ENCODE results near the gene RGS5. TPM values are rescaled to one million over a fixed set of nuclear protein-coding genes. Genes with fewer than 3 reads are reported as not detected.

RGS5 gene
- total and polyA plus RNA-seq, 2 donors (not counting 3 experiments of a cell fraction or from before 2014, with no cell fraction given) = 287 to 770 TPM

DNA sequence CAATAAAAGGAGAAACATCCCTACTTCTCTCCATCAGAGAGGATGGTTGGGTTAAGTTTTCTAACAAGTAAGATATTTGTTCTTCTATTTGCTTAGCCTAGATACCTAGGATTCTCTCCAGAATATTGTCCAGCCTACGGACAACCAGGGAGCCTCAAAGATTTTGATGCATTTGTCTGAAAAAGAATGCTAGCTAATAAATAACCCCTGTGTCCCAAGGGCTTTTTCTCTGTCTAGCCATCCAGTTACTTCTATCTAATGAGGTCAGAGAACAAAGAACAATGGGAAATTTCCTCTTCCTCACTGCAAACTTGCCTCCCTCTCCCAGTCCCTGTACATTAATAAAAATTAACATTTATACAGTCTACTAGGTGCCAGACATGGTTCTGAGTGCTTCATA lies 810 bp downstream of the RGS5 start:
- ChIA-PET POLR2A (interaction anchor here (0.7 to 1.6 kb wide), 5 partner anchors 35 to 133 kb away, joined by 3 to 4 read pairs (median 3); partner anchors contain the start of genes NUF2 and RGS4), CTCF (interaction anchor here (0.9 to 2.0 kb wide), 7 partner anchors 9 to 355 kb away, joined by 3 to 11 read pairs (median 5); no protein-coding TSS in a partner anchor)
- H4K20me1 ChIP-seq (replicated peaks; ENCODE audit: control insufficient read depth, extremely low read depth, insufficient read depth, low read length) = no peaks in the 10 kb centered on the region
- no peaks in the 10 kb centered on the region for H3K9me1 ChIP-seq (replicated peaks; ENCODE audit: control insufficient read depth, extremely low read depth, insufficient read depth, low read length)
- dilution Hi-C loops (cut with MboI; ENCODE audit: extremely low pct_ligation_motif_present, low sequenced_read_pairs) (no loop called here), intact Hi-C loops (cut with micrococcal nuclease) (loop anchor here (2.0 kb wide), 1 partner anchor 119 kb away; the partner anchor contains the start of gene NUF2)
- no peaks in the 10 kb centered on the region for H3K9me3 ChIP-seq (replicated peaks; ENCODE audit: control insufficient read depth, insufficient read depth, low read length)
- peak overlapping the region; percentile 25 to 98 (median 92) for H3K4me3 ChIP-seq (replicated peaks in 1 of 3; ENCODE audit: insufficient read depth in 1 of 3, low read depth in 1 of 3, low read length in 3 of 3)
- H3K27ac ChIP-seq (ENCODE audit: insufficient read depth, low read depth, low read length) = peak overlapping the region; percentile 77
- H2AFZ ChIP-seq (ENCODE audit: low read depth, low read length) = peak overlapping the region; percentile 2
- no TSS peak for BruUV-seq (replicated peaks)
- H3K27me3 ChIP-seq (ENCODE audit: control insufficient read depth in 2 of 2, insufficient read depth in 2 of 2, low read length in 2 of 2) = no peaks in the 10 kb centered on the region
- DNase-seq (ENCODE audit: low read depth, low spot score) = peak; percentile 60
- H3K9ac ChIP-seq (replicated peaks; ENCODE audit: extremely low read depth, insufficient read depth, low read length) = peak overlapping the region; percentile 87
- no peak for FAIRE-seq
- TF ChIP-seq, protein P1, sequence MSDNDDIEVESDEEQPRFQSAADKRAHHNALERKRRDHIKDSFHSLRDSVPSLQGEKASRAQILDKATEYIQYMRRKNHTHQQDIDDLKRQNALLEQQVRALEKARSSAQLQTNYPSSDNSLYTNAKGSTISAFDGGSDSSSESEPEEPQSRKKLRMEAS (IDR thresholded peaks at IDR 0.05; ENCODE audit: insufficient read depth, insufficient read length) = no peak
- TF ChIP-seq POLR2A (IDR thresholded peaks at IDR 0.05; ENCODE audit: low read depth, low read length) = no peak
- TF ChIP-seq MYC (IDR thresholded peaks at IDR 0.05; ENCODE audit: low read depth, low read length) = no peak
- TF ChIP-seq FOS (IDR thresholded peaks at IDR 0.05; ENCODE audit: borderline replicate concordance, insufficient read depth, low read length) = no peak
- TF ChIP-seq, protein P2, sequence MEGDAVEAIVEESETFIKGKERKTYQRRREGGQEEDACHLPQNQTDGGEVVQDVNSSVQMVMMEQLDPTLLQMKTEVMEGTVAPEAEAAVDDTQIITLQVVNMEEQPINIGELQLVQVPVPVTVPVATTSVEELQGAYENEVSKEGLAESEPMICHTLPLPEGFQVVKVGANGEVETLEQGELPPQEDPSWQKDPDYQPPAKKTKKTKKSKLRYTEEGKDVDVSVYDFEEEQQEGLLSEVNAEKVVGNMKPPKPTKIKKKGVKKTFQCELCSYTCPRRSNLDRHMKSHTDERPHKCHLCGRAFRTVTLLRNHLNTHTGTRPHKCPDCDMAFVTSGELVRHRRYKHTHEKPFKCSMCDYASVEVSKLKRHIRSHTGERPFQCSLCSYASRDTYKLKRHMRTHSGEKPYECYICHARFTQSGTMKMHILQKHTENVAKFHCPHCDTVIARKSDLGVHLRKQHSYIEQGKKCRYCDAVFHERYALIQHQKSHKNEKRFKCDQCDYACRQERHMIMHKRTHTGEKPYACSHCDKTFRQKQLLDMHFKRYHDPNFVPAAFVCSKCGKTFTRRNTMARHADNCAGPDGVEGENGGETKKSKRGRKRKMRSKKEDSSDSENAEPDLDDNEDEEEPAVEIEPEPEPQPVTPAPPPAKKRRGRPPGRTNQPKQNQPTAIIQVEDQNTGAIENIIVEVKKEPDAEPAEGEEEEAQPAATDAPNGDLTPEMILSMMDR (IDR thresholded peaks at IDR 0.05; ENCODE audit: extremely low read depth in 1 of 2, insufficient read depth in 1 of 2, low read depth in 1 of 2, low read length in 2 of 2) = no peak
- TF ChIP-seq JUN (IDR thresholded peaks at IDR 0.05; ENCODE audit: borderline replicate concordance, insufficient read depth, insufficient read length, low read depth) = no peak
- TF ChIP-seq EZH2 (IDR thresholded peaks at IDR 0.05; ENCODE audit: borderline replicate concordance, low read depth, low read length, severe bottlenecking) = no peak
- no peak for TF ChIP-seq POLR2AphosphoS5 (IDR thresholded peaks at IDR 0.05; ENCODE audit: insufficient read depth, low read depth, low read length)
- no peak for TF ChIP-seq GATA2 (IDR thresholded peaks at IDR 0.05; ENCODE audit: insufficient read depth, insufficient read length, low read depth, low read length)
- H3K4me1 ChIP-seq (ENCODE audit: control insufficient read depth, extremely low read depth, insufficient read depth, low read length) = peaks cover 52% of the 10 kb centered on the region
- no peaks in the 10 kb centered on the region for H3K36me3 ChIP-seq (ENCODE audit: control insufficient read depth in 2 of 2, extremely low read depth in 1 of 2, insufficient read depth in 2 of 2, low read length in 2 of 2)
- peaks cover 58% of the 10 kb centered on the region for H3K79me2 ChIP-seq (ENCODE audit: control insufficient read depth, insufficient read depth, low read length)
- H3K4me2 ChIP-seq (ENCODE audit: insufficient read depth, low read length) = peak overlapping the region; percentile 91
